ENCODE measurements around the gene RBM5.
A peak's percentile ranks its signal among the peaks of the same experiment; 100 is the strongest.

The RBM5 gene

DNA sequence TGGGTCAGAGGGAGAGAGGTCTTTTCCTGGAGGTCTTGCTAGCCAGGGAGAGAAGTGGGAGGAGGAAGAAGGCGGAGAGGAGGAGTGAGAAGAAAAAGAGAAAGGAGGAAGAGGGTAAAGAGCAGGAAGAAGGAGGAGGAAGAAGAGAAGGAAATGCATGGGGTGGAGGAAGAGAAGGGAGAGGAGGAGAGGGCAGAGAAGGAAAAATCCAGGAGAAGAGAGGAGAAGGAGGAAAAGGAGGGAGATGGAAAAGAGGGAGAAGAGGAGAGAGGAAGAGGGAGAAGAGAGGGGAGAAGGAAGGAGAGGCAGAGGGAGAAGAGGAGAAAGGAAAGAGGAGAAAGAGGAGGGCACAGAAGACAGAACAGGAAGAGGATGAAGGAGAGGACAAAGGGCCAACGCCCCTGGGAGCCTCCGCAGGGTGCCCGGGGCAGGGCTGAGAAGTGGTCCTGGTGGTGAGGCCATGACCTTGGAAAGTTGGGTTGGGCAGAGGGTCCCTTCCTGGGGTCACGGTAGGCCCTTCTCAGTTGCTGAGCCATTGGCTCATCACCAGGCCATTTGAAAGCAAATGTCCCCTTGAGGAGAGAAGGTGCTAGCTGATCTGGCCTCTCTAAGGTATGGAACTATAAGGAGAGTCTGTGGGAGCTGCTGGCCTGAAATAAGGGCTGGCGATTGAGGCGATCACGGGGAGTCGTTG is 65.2 kb downstream of the RBM5 start:
- in situ Hi-C loops (cut with HindIII; ENCODE audit: low sequenced_read_pairs), result no loop called here
- TF ChIP-seq, protein P1, sequence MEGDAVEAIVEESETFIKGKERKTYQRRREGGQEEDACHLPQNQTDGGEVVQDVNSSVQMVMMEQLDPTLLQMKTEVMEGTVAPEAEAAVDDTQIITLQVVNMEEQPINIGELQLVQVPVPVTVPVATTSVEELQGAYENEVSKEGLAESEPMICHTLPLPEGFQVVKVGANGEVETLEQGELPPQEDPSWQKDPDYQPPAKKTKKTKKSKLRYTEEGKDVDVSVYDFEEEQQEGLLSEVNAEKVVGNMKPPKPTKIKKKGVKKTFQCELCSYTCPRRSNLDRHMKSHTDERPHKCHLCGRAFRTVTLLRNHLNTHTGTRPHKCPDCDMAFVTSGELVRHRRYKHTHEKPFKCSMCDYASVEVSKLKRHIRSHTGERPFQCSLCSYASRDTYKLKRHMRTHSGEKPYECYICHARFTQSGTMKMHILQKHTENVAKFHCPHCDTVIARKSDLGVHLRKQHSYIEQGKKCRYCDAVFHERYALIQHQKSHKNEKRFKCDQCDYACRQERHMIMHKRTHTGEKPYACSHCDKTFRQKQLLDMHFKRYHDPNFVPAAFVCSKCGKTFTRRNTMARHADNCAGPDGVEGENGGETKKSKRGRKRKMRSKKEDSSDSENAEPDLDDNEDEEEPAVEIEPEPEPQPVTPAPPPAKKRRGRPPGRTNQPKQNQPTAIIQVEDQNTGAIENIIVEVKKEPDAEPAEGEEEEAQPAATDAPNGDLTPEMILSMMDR (IDR thresholded peaks at IDR 0.05; ENCODE audit: low read depth, low read length), result no peak
- DNase-seq (ENCODE audit: low read depth, low spot score), result no peak
- no peak overlapping the region for H3K4me3 ChIP-seq (ENCODE audit: low read depth, low read length)

DNA sequence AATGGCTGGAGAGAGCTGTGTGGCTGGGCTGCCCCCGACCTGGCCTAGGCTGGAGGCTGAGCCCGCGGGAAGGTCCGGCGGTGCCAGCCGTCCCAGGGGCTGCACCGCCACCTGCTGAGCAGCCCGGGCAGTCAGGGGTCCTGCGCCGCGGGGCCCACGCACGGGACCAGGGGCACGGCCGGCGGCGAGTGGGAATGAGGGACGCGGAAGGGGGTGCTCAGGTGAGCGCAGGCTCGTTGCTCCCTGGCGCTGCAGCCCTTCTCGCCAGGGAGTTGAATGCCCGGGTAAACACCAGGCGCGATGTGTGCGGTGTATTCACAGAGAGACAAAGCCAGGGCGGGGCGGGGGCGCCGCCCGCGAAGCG is 65.7 kb downstream of the RBM5 start:
- H3K4me3 ChIP-seq (ENCODE audit: low read depth, low read length), result no peak overlapping the region
- in situ Hi-C loops (cut with HindIII; ENCODE audit: low sequenced_read_pairs), result no loop called here
- TF ChIP-seq, protein P1 (IDR thresholded peaks at IDR 0.05; ENCODE audit: low read depth, low read length), result peak; percentile 30
- DNase-seq (ENCODE audit: low read depth, low spot score), result no peak

DNA sequence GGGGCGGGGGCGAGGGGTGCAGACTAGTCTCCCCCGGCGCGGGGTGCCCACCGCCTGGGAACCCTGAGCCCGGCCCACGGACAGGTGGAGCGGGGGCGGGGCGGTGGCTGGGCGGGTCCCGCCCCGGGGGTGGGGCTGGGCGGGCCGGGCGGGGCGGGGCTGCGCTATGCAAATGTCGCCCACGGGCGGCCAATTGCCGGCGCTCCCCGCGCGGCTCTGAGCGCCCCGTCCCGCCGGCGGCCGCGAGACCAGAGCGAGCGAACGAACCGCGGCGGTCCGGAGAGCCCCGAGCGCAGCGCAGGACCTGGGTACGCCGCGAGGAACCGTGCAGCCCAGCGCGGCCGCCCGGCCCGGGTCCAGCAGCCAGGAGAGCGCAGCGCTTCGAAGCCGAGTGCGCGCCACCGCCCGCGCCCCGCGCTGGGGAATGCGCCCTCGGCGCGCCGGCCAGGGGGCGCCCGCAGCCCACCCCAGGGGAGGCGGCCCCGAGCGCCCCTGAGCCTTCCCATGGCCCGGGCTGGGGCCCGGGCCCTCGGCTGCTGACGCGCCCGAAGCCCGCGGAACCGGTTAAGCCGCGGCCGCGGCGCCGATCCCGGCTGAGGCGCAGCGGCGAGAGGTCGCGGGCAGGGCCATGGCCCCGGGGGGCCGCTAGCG is 66.2 kb downstream of the RBM5 start, which contains the start of gene SEMA3F:
Gene SEMA3F (plus strand): TSS at position 485 of the 651 bp plus-strand sequence. CDS start 4,299 bp downstream, outside the sequence.
- DNase-seq (ENCODE audit: low read depth, low spot score), result peak; percentile 55
- H3K4me3 ChIP-seq (ENCODE audit: low read depth, low read length), result peak within 1 kb of the TSS; percentile 45
- in situ Hi-C loops (cut with HindIII; ENCODE audit: low sequenced_read_pairs), result no loop called here
- TF ChIP-seq, protein P1 (IDR thresholded peaks at IDR 0.05; ENCODE audit: low read depth, low read length), result no peak

DNA sequence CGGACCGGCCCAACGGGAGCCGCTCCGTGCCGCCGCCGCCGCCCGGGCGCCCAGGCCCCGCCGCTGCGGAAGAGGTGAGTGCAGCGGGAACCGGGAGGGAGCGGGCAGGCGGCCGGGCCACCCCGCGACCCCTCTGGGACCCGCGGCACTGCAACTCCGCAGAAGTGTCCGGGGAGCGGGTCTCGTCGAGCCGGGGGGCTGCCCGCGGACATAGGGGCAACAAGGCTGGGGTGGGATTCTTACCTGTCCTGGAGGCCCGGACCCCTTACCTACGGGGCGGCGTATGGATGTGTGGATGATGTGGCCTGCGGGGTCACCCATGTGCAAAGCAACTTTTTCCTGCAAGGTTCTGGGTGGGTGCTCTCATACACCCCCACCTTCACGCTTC is 66.8 kb downstream of the RBM5 start:
- in situ Hi-C loops (cut with HindIII; ENCODE audit: low sequenced_read_pairs), result no loop called here
- H3K4me3 ChIP-seq (ENCODE audit: low read depth, low read length), result peak overlapping the region; percentile 45
- TF ChIP-seq, protein P1 (IDR thresholded peaks at IDR 0.05; ENCODE audit: low read depth, low read length), result no peak
- no peak for DNase-seq (ENCODE audit: low read depth, low spot score)

DNA sequence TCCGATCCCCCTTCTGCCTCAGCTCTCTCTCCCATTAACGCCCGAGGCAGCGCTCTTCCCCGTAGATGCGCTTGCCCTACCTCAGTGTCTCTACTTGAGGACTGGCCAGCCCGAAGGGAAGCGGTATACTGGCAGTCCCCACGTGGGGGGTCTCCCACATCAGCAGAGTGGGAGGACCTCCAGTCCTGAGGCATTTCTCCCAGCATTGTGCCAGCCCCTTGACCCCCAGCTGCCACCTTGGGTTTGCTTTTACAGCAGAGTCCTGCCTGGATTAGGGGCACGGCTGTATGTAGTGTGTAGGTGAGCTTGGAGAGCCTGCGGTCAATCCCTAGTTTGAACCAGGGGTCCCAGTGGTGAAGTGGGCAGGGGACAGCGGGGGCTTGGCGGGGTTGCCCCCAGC is 67.2 kb downstream of the RBM5 start:
- no peak for DNase-seq (ENCODE audit: low read depth, low spot score)
- in situ Hi-C loops (cut with HindIII; ENCODE audit: low sequenced_read_pairs), result no loop called here
- H3K4me3 ChIP-seq (ENCODE audit: low read depth, low read length), result peak overlapping the region; percentile 45
- TF ChIP-seq, protein P1 (IDR thresholded peaks at IDR 0.05; ENCODE audit: low read depth, low read length), result no peak

DNA sequence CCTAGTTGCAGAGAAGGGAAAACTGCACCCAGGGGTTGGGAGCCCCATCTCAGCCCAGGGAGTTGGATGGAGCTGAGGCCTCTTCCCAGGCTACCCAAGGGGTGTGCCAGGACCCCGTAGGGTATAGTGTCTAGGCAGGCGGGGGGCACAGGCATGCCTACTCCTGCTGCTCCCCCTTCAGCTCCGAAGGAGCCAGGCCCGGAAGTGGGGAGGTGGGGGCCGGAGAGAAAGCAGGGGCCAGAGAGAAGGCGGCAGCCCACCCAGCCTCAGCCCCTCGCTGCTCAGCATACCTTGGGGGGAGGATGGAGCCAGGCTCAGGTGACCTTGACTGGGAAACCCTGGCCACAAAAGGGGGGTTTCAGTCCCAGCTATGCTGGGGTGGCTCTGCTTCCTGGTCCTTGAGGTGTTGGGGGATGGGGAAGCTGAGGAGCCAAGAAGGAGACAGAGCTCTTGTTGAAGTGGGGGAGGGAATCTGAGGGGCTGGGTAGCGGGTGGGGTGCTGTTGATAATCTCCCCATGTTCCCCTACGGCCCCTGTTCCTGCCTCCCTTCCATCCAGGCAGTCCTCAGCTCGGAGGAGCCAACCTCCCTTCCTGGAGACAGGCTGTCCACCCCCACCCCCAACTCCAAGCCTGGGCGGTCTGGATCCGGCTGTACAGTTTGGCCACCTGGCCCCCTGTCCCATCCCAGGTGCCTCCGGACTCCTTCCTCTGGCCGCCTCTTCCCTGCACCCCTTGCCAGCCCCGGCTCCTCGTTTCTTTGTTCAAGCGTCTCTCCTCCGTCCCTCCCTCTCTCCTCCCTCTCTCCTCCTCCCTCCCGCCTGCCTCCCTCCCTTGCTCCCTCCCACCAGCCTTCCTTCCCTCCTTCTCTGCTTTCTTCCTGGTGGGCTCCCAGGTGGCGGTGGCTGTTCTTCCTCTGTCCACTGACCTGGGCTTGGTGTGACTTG is 68.1 kb downstream of the RBM5 start:
- peak overlapping the region; percentile 45 for H3K4me3 ChIP-seq (ENCODE audit: low read depth, low read length)
- DNase-seq (ENCODE audit: low read depth, low spot score), result no peak
- in situ Hi-C loops (cut with HindIII; ENCODE audit: low sequenced_read_pairs), result no loop called here
- TF ChIP-seq, protein P1 (IDR thresholded peaks at IDR 0.05; ENCODE audit: low read depth, low read length), result no peak
